IPS-18c (cell line): ENCODE results near the gene FSD1L.

Experiments
- H3K4me3 ChIP-seq: 2 replicates; pipeline ENCODE4 v1.7.0; 2013; ENCODE audit warnings: low read depth, mild to moderate bottlenecking, low read length, moderate library complexity; ENCODE audit not compliant: insufficient read depth
- H3K9me3 ChIP-seq: one replicate; pipeline ENCODE4 v1.6.1; 2013; ENCODE audit warnings: mild to moderate bottlenecking, low read length, moderate library complexity; ENCODE audit not compliant: control insufficient read depth, insufficient read depth

The FSD1L gene

DNA sequence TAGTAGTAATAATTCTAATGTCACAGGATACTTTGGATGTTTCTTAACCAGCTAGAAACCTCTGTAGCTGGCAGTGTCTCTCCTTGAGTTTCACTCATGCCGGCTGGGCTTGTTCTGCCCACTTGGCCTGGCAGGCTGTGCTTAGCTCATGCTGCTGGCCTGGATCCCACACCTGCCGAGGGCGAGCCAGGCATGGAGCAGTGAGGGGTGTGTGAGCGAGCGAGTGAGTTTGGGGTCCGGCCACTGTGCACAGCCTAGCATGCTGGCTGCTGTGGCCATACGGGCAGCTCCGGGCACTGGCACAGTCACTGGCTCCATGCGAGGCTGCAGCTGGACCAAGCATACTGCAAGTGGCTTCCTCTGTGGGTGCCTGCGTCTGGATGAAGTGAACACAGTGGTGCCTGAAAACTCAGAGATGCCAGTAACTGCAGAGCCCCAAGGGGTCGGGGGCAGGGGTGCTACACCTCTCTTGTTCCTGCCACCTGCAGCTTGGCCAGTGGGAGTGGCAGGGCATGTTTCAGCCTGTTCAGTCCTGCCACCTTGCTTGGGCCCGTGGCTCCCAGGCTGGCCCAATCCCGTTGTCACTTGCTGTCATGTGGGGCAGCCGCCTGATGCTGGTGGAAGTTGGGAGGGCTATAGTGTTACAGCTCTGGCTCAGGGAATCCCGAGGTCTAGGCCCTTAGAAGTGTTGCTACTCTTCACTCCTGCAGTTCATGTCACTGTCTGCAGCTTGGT, 9.9 kb downstream of the FSD1L start:
- no peak overlapping the region for H3K4me3 ChIP-seq
- H3K9me3 ChIP-seq: peaks cover 2% of the 10 kb centered on the region

DNA sequence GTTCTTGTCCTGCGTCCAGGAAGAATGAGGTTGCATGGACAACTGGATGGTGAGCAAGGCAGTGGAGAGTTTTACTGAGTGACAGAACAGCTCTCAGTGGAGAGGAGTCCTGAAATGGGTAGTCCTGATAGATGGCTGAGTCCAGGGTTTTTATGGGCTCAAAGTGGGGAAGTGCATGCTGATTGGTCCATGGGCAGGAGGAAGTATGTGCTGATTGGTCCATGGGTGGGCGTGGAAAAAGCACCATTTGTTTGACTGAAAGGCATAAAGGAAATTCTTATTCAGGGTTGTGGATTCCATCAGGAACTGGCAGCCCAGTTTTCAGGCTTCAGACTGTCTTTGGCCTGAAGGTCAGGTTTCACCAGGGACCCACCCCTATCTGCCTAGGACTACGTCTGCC, 10.6 kb downstream of the FSD1L start:
- Histone ChIP-seq H3K9me3 (peaks cover 2% of the 10 kb centered on the region), H3K4me3 (no peak overlapping the region)

DNA sequence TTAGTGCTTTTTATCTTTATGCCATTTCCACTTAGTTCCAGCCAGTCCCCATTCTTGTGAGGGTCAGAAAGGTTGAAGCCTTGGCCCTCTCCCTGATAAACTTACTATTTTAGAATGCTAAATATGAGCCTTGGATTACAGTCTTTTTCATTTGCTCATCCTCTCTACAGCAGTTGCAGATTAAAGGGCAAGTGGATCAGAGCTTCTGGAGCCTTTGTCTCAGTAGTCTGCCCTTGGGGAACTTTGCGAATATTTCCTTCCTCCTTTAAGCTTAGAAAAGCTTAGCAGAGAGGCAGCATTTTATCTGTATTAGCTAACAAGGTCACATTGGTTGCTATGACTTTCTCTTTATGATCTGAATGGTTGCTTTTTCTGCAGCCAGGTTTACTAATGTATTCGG, 11.5 kb downstream of the FSD1L start:
- Histone ChIP-seq H3K9me3 (peaks cover 2% of the 10 kb centered on the region), H3K4me3 (no peak overlapping the region)

DNA sequence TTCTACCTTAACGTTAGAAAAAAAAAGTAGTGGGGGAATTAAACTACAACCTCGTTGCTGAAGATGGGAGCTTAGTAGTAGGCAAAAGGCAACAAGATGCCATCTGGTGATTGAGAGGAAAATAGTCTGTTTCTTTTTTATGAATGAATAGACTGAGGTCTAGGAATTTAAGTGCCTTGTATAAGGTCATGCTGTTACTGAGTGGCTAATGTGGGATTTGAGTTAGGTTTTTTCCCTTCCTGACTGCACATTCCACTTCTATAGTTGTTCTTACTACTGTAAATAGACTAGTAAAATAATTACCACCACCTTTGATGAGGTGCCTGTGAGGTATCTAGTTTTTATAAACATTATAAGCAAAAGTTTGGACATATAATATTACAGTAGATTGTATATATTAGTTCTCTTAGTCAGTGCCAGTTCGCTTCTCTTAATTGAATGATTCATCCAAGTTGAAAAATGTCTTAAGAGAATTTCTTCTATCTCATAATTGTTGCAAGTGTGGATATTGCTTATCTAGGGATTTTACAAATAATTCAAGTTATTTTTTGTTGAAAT, 19.1 kb downstream of the FSD1L start:
- H3K4me3 ChIP-seq: no peak overlapping the region

DNA sequence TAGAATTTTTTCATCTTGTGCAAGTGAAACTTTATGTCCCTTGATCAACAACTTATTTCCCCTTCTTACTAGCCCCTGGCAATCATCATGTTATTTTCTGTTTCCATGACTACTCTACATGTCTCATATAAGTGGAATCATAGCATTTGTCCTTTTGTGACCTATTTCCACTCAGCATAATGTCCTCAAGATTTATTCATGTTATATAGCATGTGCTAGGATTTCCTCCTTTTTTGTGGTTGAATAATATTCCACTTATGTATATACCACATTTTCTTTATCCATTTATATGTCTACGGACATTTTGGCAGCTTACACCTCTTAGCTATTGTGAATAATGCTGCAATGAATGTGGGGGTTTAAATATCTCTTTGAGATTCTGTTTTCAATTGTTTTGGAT, 21.0 kb downstream of the FSD1L start:
- Histone ChIP-seq H3K9me3 (no peaks in the 10 kb centered on the region), H3K4me3 (no peak overlapping the region)

More for the DNA sequence above, 19.1 kb downstream of the FSD1L start:
- H3K9me3 ChIP-seq: no peaks in the 10 kb centered on the region

DNA sequence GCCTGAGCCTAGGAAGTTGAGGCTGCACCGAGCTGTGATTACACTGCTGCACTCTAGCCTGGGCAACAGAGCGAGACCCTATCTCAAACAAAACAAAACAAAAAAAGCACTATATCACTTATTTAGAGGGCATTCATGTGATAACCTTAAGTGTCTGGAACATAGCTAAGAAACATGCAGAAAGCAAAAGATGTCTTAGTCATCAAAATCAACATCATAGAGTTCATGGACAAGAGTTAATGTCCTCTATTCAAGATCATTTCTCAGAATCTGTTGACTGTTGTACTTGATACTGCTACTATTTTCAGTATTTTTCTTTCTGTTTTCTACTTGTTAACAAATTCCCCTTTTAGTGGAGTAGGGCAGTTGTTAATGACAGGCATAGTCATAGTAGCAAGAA, 25.4 kb downstream of the FSD1L start:
- no peak overlapping the region for H3K4me3 ChIP-seq
- no peaks in the 10 kb centered on the region for H3K9me3 ChIP-seq

DNA sequence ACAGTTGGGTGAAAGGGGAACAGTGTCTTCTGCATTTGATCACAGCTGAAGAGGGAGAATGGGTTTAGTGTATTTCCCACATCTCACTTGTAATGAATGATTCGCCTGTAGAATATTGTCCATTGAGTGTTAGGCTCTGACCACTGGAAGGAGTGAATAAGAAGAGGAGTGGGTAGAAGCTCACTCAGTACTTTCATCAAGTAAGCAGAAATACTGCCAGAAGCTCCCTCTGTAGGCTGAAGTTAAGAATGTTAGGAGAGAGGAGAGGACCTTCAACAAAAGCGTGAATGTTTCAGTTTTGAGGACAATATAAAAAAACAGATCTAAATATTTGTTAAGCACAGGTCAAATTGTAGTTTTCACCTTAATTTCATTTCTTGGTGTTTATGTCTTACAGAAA, 27.5 kb downstream of the FSD1L start:
- H3K4me3 ChIP-seq: no peak overlapping the region
- no peaks in the 10 kb centered on the region for H3K9me3 ChIP-seq

DNA sequence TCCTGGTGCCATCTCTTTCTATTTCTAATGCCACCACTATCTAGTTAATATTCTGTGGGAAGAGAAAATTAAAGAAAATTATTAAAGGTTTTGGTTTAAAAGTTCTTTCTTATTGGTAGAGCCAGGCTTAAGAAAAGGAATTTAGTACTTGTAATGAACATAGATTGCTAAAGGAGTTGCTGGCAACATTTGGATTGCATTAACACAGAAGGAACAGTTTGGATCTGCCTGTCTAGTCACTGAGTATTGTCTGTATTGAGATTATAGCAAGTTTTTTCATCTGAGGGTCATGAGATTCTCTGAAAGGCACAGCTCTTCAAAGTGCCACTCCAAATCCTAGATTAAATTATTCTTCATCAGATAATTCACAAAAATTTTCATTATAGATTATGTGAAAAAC, 32.0 kb downstream of the FSD1L start:
- H3K4me3 ChIP-seq: no peak overlapping the region
- no peaks in the 10 kb centered on the region for H3K9me3 ChIP-seq

DNA sequence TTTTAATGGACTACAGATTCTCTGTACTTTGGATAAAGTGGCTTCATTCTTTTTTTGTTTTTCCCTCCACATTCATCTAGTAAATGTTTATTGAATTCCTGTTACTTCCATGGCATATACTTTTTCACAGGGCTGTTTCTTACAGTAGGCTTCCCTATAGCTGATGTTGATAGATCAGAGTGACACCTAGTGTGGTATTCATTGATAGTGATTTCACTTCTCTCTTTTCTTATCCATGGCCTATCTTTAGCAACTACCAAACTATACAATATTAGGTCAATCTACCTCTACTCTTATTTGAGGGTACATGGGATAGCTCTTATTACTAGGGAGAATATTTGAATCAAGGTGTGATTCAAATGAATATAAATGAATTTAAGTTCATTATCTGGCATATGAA, 35.8 kb downstream of the FSD1L start:
- H3K4me3 ChIP-seq: no peak overlapping the region
- H3K9me3 ChIP-seq: no peaks in the 10 kb centered on the region

DNA sequence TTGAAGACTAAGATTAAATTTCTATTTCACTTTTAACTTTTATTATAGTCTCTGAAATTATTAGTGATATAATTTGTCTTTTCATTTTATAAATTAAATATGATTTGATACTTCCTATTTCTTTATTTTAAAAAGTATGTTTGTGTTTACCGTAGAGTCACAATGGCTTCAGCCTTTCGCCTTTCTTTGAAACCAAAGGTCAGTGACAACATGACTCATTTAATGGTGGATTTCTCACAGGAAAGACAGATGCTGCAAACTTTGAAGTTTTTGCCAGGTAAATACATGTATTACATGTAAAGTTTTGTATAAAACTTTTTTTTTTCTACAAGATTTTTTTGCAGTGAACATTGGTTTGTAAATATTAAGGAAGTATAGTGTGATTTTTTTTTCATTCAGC, 36.4 kb downstream of the FSD1L start:
- Histone ChIP-seq H3K9me3 (no peaks in the 10 kb centered on the region), H3K4me3 (no peak overlapping the region)

DNA sequence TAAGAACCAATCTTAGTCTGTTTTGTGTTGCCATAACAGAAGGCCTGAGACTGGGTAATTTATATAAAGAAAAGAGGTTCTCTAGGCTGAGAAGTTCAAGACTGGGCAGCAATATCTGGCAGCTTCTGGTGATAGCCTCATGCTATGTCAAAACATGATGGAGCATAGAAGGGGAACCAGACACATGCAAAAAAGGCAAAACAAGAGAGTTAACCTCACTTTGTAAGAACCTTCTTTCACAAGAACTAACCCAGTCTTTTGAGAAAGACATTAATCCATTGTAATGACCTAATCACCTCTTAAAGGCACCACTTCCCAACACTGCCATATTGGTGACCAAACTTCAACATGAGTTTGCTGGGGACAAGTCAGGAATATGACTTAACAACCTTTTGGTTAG, 37.3 kb downstream of the FSD1L start:
- H3K9me3 ChIP-seq: no peaks in the 10 kb centered on the region

DNA sequence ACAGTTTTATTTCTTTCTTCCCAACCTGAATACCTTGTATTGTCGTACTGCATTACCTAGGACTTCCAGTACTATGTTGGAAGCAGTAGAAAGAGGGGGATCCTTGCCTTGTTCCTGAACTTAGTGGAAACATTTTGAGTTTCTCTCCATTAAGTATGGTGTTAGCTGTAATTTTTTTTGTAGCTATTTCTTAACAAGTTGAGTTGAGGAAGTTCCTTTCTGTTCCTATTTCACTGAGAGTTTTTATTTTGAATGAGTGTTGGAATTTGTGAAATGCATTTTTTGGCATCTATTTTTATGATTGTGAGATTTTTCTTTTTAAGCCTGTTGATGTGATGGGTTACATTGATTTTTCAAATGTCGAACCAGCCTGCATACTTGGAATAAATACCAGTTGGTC, 49.0 kb downstream of the FSD1L start:
- peaks cover 3% of the 10 kb centered on the region for H3K9me3 ChIP-seq
- no peak overlapping the region for H3K4me3 ChIP-seq

More for the DNA sequence above, 37.3 kb downstream of the FSD1L start:
- no peak overlapping the region for H3K4me3 ChIP-seq

DNA sequence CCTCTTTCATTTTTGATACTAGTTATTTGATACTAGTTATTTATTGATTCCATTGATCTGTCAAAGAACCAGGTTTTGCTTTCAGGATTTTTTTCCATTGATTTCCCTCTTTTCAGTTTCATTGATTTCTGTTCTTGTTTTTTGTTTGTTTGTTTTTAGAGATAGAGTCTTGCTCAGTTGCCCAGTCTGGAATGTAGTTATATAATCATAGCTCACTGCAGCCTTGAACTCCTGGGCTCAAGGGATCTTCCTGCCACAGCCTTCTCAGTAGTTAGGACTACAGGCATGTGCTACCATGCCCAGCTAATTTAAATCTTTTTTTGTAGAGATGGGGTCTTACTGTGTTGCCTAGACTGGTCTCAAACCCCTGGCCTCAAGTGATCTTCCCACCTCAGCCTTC, 49.9 kb downstream of the FSD1L start:
- H3K4me3 ChIP-seq: no peak overlapping the region
- H3K9me3 ChIP-seq: peaks cover 3% of the 10 kb centered on the region

DNA sequence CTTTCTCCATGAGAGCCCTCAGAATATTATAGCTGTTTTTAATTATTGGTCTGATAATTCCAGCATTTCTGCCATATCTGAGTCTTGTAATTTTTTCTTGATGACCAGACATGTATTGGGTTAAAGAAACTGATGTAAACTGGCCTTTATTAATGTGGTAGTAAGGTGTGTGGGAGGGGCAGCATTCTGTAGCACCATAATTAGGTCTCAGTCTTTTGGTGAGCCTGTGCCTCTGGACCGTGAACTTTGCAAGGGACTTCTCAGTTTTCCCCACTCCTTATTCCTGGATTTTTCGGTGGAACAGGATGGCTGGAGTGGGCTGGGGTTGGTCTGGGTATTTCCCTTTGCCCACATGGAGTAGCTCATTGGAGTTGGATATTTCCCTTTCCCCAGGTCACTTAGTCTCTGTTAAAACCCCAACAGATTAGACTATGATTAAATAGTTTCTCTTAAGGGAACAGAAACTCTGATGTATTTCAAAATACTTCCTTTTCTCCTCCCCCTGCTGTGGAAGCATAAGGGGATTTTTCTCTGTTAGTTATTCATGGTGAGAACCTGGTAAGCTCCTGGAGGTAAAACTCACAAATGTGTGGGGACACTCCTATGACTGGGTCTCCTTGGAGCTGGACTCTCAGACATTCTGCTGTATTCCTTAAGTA, 52.4 kb downstream of the FSD1L start:
- peaks cover 2% of the 10 kb centered on the region for H3K9me3 ChIP-seq
- H3K4me3 ChIP-seq: no peak overlapping the region

DNA sequence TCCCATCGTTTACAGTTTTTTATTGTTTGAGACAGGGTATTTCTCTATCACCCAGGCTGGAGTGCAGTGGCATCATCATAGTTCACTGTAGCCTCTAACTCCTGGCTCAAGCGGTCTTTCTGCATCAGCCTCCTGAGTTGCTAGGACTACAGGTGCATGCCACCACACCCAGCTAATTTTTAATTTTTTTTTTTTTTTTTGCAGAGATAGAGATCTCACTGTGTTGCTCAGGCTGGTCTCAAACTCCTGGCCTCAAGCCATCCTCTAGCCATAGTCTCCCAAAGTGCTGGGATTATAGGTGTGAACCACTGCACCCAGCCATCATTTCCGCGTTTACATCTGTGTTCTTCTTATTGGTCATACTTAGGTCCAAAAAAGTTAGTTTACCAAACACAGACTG, 53.6 kb downstream of the FSD1L start:
- Histone ChIP-seq H3K4me3 (no peak overlapping the region), H3K9me3 (no peaks in the 10 kb centered on the region)

DNA sequence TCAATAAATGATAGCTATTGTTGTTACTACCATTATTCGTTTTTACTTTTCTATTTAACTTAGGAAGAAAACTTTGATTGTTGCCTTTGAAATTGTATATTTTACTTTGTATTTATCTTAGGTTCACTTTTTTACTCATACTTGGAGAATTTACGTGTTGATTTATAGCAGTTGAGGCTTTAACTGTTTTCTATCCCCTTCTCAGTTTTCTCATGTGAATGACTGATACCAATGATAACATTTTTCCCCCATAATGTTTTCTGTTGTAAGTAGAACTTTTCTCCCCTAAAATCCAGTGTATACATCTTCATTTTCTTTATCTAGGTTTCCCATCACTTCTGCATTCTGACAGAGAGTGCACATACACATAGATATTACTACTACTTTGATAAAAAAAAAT, 54.4 kb downstream of the FSD1L start:
- Histone ChIP-seq H3K9me3 (no peaks in the 10 kb centered on the region), H3K4me3 (no peak overlapping the region)

DNA sequence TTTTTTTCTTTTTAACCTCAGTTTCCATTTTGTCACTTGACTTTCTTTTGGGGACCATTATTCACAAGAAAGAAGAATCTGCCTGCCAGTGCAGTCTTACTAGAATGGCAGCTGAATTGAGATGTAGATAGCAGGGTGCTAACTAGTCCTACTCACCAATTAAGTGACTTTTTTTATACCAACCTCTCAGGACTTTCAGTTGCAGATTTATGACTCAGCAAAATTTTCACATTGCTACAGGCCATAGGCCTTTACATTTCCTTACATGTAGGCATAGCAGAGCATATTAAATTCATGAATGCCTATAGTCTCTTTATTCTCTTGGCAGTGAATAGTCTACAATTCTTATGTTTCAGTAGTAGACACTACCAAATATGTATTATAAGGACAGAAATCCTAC, 56.0 kb downstream of the FSD1L start:
- no peaks in the 10 kb centered on the region for H3K9me3 ChIP-seq
- no peak overlapping the region for H3K4me3 ChIP-seq

DNA sequence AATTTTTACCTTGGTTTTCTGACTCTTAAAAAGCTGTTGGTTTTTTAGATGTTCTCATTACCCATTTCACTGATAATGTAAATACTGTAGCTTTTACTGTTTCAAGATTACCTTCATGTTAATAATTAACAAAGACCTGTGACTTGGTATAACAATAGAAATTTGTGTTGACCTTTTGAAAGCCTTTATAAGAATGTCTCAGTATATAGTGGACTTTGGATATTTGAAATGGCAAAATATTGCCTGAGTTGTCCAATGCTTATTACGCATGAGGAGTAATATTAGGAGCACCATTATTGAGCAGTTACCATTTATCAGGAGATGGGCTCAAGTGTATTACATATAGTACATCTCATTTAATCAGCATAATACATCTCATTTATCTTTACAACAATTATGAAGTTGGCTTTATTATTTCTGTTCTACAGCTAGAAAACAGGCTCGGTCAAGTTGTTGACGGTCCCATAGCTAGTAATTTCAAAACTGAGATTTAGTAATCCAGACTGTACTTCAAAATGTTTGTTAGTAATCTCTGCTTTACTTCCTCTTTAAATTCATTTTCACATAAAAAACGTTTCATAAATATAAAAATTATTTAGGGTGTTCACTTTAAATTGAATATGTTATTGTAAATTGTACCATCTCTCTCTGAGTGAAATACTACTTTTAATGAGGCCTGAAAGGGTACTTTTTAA, 59.4 kb downstream of the FSD1L start:
- H3K9me3 ChIP-seq: no peaks in the 10 kb centered on the region
- H3K4me3 ChIP-seq: no peak overlapping the region
